GM12875 (cell line): Measurements from ENCODE around the gene SPIRE2.

Experiments
- H3K4me3 ChIP-seq: one replicate; pipeline ENCODE4 v1.5.1; 2011; ENCODE audit warnings: low read depth, low read length, control low read depth
- TF ChIP-seq, protein P1 (sequence below): IDR thresholded peaks from 2 replicates; pipeline ENCODE4 v1.5.1; 2011; ENCODE audit warnings: low read depth, mild to moderate bottlenecking, control low read depth, inconsistent platforms, low read length, moderate library complexity, borderline replicate concordance; ENCODE audit not compliant: insufficient read depth

Gene SPIRE2

DNA sequence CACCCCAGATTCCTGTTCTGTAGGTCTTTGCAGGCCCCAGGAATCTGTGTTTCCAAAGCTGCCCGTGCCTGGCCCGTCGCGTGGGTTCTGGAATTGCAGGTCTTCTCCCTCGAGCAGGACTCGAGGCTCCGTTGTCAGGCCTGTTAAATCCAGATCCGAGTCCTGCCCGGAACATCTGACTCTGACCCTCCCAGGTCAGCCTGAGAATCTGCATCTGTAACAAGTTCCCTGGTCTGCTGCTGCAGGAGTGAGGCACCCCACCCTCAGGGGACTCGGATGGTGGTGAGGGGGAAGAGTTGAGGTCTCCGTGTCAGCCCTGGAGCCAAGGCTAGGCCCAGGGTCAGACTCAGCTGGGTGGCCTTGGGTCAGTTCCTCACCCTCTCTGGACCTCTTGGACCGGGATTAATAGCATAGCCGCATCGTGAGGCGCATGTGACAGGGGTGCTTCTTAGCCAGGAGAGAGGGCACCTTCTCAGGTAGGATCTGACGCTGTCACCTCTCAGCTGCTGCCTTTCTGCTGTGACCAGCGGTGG lies 8.8 kb downstream of the SPIRE2 start:
- H3K4me3 ChIP-seq: no peak overlapping the region
- TF ChIP-seq, protein P1, sequence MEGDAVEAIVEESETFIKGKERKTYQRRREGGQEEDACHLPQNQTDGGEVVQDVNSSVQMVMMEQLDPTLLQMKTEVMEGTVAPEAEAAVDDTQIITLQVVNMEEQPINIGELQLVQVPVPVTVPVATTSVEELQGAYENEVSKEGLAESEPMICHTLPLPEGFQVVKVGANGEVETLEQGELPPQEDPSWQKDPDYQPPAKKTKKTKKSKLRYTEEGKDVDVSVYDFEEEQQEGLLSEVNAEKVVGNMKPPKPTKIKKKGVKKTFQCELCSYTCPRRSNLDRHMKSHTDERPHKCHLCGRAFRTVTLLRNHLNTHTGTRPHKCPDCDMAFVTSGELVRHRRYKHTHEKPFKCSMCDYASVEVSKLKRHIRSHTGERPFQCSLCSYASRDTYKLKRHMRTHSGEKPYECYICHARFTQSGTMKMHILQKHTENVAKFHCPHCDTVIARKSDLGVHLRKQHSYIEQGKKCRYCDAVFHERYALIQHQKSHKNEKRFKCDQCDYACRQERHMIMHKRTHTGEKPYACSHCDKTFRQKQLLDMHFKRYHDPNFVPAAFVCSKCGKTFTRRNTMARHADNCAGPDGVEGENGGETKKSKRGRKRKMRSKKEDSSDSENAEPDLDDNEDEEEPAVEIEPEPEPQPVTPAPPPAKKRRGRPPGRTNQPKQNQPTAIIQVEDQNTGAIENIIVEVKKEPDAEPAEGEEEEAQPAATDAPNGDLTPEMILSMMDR: no peak

DNA sequence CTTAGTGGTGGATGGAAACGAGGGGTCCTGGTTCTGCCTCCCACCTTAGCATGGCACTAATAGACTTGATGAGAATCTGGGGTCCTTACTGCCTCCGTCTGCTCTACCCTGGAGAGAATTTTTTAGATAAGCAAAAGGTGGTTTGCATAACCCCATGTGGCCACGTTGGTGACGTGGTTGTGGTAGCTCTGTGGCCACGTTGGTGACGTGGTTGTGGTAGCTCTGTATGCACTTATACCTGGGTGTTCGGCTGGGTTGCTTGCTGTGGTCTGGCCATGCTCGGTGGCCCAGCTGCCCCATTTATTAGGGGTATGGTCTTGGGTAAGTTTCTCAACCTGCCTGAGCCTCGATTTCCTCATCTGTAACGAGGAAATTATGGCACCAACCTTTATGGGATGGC lies 13.0 kb downstream of the SPIRE2 start:
- H3K4me3 ChIP-seq: no peak overlapping the region
- TF ChIP-seq, protein P1: no peak

DNA sequence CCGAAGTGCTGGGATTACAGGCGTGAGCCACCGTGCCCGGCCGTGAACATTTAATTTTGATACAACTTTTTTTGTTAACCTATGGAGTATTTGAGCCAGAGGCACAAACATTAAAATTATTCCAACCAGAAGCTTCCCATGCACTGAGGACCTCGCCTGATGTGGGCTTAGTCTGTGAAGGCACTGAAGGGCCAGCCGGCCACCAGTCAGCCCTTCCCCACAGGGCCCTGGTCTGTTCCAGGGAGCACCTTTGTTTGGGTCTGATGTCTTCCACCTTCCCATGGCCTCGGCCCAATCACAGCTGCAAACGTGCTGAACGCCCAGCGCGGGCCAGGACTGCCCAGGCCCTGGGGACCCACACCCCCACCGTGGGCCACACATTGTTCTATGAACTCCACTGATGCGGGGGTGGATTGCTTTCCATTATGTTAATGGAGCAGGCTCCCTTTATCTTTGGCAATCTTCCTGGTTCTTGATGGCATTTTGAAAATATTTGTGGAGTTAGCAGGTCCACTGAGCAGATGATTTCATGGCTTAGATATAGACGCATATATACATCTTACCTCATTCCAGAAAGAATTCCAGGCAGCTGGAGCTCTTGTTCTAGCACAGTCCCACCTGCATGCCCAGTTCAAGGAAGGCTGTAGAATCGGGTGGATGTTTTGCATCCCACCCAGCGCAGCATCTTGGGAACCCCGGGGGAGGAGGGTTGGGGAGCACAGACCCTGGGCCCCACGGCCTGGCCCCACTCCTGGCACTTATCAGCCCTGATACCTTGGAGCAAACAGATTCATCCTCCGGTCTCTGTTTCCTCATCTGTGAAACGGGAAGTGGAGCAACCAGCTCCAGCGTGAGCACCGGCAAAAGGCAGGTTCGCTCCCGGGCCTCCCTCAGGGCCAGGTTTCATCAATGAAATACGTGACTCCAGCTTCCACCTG lies 14.5 kb downstream of the SPIRE2 start:
- no peak overlapping the region for H3K4me3 ChIP-seq
- TF ChIP-seq, protein P1: no peak

DNA sequence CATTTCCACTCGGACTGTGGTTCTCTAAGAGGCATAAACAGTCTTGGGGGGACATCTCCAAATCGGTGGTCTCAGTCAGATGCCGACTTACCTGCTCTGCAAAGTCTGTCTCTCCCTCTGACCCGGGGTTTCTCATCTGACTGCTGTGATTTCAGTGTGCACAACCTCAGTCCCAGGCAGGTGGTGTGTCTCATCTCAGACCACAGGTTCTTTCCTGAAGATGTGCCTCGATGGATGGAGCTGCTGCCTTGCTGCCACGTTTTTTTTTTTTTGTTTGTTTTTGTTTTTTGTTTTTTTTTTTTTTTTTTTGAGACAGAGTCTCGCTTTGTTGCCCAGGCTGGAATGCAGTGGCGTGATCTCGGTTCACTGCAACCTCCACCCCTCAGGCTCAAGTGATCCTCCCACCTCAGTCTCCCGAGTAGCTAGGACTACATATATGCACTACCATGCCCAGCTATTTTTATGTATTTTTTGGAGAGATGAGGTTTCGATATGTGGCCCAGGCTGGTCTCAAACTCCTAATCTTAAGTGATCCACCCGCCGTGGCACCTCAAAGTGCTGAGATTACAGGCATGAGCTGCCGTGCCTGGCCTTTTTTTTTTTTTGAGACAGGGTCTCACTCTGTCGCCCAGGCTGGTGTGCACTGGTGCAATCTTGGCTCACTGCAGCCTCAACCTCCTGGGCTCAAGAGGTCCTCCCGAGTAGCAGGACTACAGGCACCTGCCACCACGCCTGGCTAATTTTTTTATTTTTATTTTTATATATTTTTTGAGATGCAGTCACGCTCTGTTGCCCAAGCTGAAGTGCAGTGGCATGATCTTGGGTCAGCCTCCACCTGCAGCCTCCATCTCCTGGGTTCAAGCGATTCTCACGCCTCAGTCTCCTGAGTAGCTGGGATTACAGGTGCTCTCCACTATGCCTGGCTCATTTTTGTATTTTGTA lies 15.4 kb downstream of the SPIRE2 start:
- TF ChIP-seq, protein P1: no peak

GRCh38 chr16:89844739-89845339 lies 16.6 kb downstream of the SPIRE2 start:
- TF ChIP-seq, protein P1: no peak
- H3K4me3 ChIP-seq: no peak overlapping the region

More for the DNA sequence above, 15.4 kb downstream of the SPIRE2 start:
- no peak overlapping the region for H3K4me3 ChIP-seq

GRCh38 chr16:89845417-89845816 lies 17.1 kb downstream of the SPIRE2 start:
- TF ChIP-seq, protein P1: no peak
- H3K4me3 ChIP-seq: no peak overlapping the region
